Gastrocnemius medialis (tissue), 4 donors: ENCODE results near the gene SLC5A3. TPM values are rescaled to one million over a fixed set of nuclear protein-coding genes. Genes with fewer than 3 reads are reported as not detected.

Source experiments
- ATAC-seq, 2 donors: fragments of 150-250 bp; one replicate each; pipeline ENCODE4 v1.9.1; 2016
- DNase-seq, 2 donors: peaks; one replicate each; pipeline ENCODE4 v3.0.0-alpha.2; 2019
- H3K27ac ChIP-seq, 4 donors: fragments of 200-600 bp; sonication (generic); 1 replicate in 1 of 4; 2 replicates in 3 of 4; pipeline ENCODE4 v1.5.1; 2016 to 2018; ENCODE audit warnings: mild to moderate bottlenecking in 2 of 4, moderate library complexity in 1 of 4
- H3K27me3 ChIP-seq, 3 donors: fragments of 200-600 bp; sonication (generic) in 2 of 3; 1 replicate in 1 of 3; 2 replicates in 2 of 3; pipeline versions ENCODE4 v1.5.1 to v1.6.0; 2016 to 2019; ENCODE audit warnings: mild to moderate bottlenecking in 1 of 3, moderate library complexity in 1 of 3
- H3K36me3 ChIP-seq, 2 donors: fragments of 200-600 bp; sonication (generic) in 1 of 2; one replicate each; pipeline ENCODE4 v1.5.1; 2017 to 2018
- H3K4me1 ChIP-seq, 2 donors: fragments of 200-600 bp; sonication (generic) in 1 of 2; one replicate each; pipeline ENCODE4 v1.5.1; 2016 to 2017; ENCODE audit warnings: mild to moderate bottlenecking in 2 of 2
- H3K4me3 ChIP-seq, 4 donors: fragments of 200-600 bp; sonication (generic) in 3 of 4; 1 replicate in 1 of 4; 2 replicates in 3 of 4; pipeline ENCODE4 v1.5.1; 2016 to 2019; ENCODE audit warnings: mild to moderate bottlenecking in 2 of 4
- H3K9me3 ChIP-seq, 3 donors: fragments of 200-600 bp; sonication (generic) in 2 of 3; 1 replicate in 1 of 3; 2 replicates in 2 of 3; pipeline ENCODE4 v1.5.1; 2016 to 2019
- CTCF ChIP-seq, 5 experiments: fragments of 450-650 bp in 3 of 5; fragments of 200-600 bp in 2 of 5; sonication (generic) in 2 of 5; IDR thresholded peaks in 4 of 5; conservative IDR thresholded peaks in 1 of 5; 1 replicate in 4 of 5; 2 replicates in 1 of 5; pipeline ENCODE4 v1.5.1; 2016 to 2019; ENCODE audit warnings: antibody characterized with exemption in 5 of 5, mild to moderate bottlenecking in 3 of 5, moderate library complexity in 3 of 5
- POLR2A ChIP-seq, 2 donors: fragments of 450-650 bp; IDR thresholded peaks; one replicate each; pipeline ENCODE4 v1.6.1; 2017; ENCODE audit warnings: antibody characterized with exemption in 2 of 2, mild to moderate bottlenecking in 2 of 2, moderate library complexity in 2 of 2
- in situ Hi-C, 4 donors: fragments of 200-750 bp; cut with MboI; loops; one replicate each; pipeline versions ENCODE4 v1.15.0 to v1.8.0; 2017; ENCODE audit warnings: low sequenced_read_pairs in 4 of 4
- intact Hi-C: fragments of 100-400 bp; cut with DNase I; formaldehyde crosslinking; loops from one replicate; pipeline ENCODE4 v1.15.1; 2023; ENCODE audit warnings: low total_unique reads
- total RNA-seq, 4 donors: library from RNA; depleted of rRNA; stranded (reverse); fragments of >200 nt; gene quantifications; one replicate each; pipeline versions ENCODE4 v1.1.0 to v1.2.3, GENCODE V29; 2016

The SLC5A3 gene
- total RNA-seq, 4 donors from 2014 or later = 2.0 to 22.2 (median 6.2) TPM

- no peak overlapping the region for H3K27ac ChIP-seq
- in situ Hi-C loops (no loop called here), intact Hi-C loops (no loop called here)
- peaks cover 10 to 38% of the 10 kb centered on the region in 2 donors for H3K4me1 ChIP-seq
- H3K27me3 ChIP-seq = no peaks in the 10 kb centered on the region
- TF ChIP-seq CTCF (IDR thresholded peaks at IDR 0.05 in 4 of 5, conservative IDR thresholded peaks at IDR 0.05 in 1 of 5) = no peak
- no peak for TF ChIP-seq POLR2A (IDR thresholded peaks at IDR 0.05)
- no peak for ATAC-seq
- H3K9me3 ChIP-seq = no peaks in the 10 kb centered on the region
- H3K4me3 ChIP-seq = no peak overlapping the region
- DNase-seq = no peak
- H3K36me3 ChIP-seq = no peaks in the 10 kb centered on the region
Observed at GRCh38 chr21:34107606-34108005, 34.2 kb downstream of the SLC5A3 start.

GRCh38 chr21:34109075-34109474 lies 35.7 kb downstream of the SLC5A3 start:
- Histone ChIP-seq H3K9me3 (no peaks in the 10 kb centered on the region), H3K36me3 (no peaks in the 10 kb centered on the region), H3K27ac (no peak overlapping the region), H3K27me3 (no peaks in the 10 kb centered on the region), H3K4me1 (peaks cover 14 to 41% of the 10 kb centered on the region in 2 donors), H3K4me3 (no peak overlapping the region)
- no peak for DNase-seq
- no peak for ATAC-seq
- TF ChIP-seq CTCF (IDR thresholded peaks at IDR 0.05 in 4 of 5, conservative IDR thresholded peaks at IDR 0.05 in 1 of 5) (no peak), POLR2A (IDR thresholded peaks at IDR 0.05) (no peak)
- intact Hi-C loops (no loop called here), in situ Hi-C loops (no loop called here)

- in situ Hi-C loops (no loop called here), intact Hi-C loops (no loop called here)
- H3K36me3 ChIP-seq = no peaks in the 10 kb centered on the region
- H3K4me3 ChIP-seq = no peak overlapping the region
- ATAC-seq (no peak), DNase-seq (no peak)
- H3K27me3 ChIP-seq = no peaks in the 10 kb centered on the region
- no peak overlapping the region for H3K27ac ChIP-seq
- H3K9me3 ChIP-seq = no peaks in the 10 kb centered on the region
- TF ChIP-seq POLR2A (IDR thresholded peaks at IDR 0.05) (no peak), CTCF (IDR thresholded peaks at IDR 0.05 in 4 of 5, conservative IDR thresholded peaks at IDR 0.05 in 1 of 5) (no peak)
- H3K4me1 ChIP-seq = peaks cover 13 to 33% of the 10 kb centered on the region in 2 donors
Observed at GRCh38 chr21:34110594-34111202, 37.3 kb downstream of the SLC5A3 start.

GRCh38 chr21:34112316-34113033 lies 39.1 kb downstream of the SLC5A3 start:
- in situ Hi-C loops (no loop called here), intact Hi-C loops (no loop called here)
- TF ChIP-seq POLR2A (IDR thresholded peaks at IDR 0.05) (no peak), CTCF (IDR thresholded peaks at IDR 0.05 in 4 of 5, conservative IDR thresholded peaks at IDR 0.05 in 1 of 5) (no peak)
- Histone ChIP-seq H3K36me3 (no peaks in the 10 kb centered on the region), H3K4me3 (no peak overlapping the region), H3K9me3 (no peaks in the 10 kb centered on the region), H3K27me3 (no peaks in the 10 kb centered on the region), H3K27ac (no peak overlapping the region), H3K4me1 (peaks cover 13 to 25% of the 10 kb centered on the region in 2 donors)
- DNase-seq = no peak
- ATAC-seq = no peak
